GM12864 (cell line): ENCODE results near the gene PEPD.

ENCODE experiments used
- DNase-seq: peaks from one replicate; pipeline ENCODE4 v3.0.0-alpha.2; 2011; ENCODE audit warnings: low read depth
- H3K4me3 ChIP-seq: 2 replicates; pipeline ENCODE4 v1.5.1; 2011; ENCODE audit warnings: mild to moderate bottlenecking, low read depth, low read length, control low read depth
- TF ChIP-seq, protein P1 (sequence below): IDR thresholded peaks from 2 replicates; pipeline ENCODE4 v1.5.1; 2011; ENCODE audit warnings: low read depth, mild to moderate bottlenecking, moderate library complexity, low read length, control low read depth, inconsistent platforms; ENCODE audit errors: missing control alignments

PEPD gene

DNA sequence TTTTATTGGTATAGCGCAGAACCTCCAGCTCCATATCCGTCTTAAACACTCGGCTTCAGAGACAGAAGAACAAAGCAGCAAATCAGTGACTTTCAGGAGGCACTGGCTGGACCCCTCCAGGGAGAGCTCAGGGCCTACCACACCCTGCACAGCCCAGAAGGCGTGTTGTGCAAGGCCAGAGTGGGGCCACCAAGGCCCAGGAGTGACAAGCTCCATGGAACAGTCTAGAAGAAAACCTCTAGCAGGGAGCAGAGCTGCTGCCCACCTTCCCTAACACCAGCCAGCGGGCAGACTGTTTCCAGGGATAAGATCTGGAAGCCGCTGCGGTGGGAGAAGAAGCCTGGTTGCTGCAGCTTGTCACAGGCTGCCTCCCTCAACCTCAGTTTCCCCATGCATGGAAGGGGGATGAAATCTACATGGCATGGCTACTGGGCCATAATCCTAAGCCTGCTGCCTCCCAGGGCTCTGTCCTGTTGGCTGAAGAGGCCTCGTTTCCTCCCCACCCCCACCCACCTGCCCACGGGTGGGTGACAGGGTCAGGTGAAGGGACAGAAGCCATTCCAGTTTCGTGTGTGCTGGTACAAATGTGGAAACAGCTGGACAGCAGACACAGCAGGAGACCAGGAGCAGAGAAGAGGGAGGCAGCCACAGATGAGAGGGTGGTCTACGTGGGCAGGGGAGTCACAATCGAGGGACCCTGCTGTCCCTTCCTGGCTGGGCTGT is 57.4 kb downstream of the PEPD start:
- H3K4me3 ChIP-seq = no peak overlapping the region
- TF ChIP-seq, protein P1, sequence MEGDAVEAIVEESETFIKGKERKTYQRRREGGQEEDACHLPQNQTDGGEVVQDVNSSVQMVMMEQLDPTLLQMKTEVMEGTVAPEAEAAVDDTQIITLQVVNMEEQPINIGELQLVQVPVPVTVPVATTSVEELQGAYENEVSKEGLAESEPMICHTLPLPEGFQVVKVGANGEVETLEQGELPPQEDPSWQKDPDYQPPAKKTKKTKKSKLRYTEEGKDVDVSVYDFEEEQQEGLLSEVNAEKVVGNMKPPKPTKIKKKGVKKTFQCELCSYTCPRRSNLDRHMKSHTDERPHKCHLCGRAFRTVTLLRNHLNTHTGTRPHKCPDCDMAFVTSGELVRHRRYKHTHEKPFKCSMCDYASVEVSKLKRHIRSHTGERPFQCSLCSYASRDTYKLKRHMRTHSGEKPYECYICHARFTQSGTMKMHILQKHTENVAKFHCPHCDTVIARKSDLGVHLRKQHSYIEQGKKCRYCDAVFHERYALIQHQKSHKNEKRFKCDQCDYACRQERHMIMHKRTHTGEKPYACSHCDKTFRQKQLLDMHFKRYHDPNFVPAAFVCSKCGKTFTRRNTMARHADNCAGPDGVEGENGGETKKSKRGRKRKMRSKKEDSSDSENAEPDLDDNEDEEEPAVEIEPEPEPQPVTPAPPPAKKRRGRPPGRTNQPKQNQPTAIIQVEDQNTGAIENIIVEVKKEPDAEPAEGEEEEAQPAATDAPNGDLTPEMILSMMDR = no peak
- no peak for DNase-seq

DNA sequence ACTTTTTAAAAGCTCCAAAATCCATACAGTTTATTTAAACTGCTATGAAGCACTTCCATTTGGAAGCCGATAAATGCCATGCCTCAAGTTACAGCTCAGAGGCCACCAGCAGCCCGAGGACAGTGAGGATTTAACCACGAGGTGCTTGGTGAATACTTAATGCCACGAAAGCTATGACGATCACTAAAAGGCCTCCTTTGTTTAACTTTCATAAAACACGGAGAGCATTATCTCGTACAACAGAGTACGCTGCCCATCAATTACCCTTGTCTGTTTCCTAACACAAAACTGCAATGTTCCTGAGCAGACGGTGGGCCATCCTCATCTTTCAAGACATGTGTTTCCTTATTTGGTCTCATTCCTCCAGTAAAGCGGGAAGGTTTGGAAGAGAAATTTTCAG is 58.4 kb downstream of the PEPD start:
- no peak for DNase-seq
- TF ChIP-seq, protein P1 = no peak
- H3K4me3 ChIP-seq = no peak overlapping the region

DNA sequence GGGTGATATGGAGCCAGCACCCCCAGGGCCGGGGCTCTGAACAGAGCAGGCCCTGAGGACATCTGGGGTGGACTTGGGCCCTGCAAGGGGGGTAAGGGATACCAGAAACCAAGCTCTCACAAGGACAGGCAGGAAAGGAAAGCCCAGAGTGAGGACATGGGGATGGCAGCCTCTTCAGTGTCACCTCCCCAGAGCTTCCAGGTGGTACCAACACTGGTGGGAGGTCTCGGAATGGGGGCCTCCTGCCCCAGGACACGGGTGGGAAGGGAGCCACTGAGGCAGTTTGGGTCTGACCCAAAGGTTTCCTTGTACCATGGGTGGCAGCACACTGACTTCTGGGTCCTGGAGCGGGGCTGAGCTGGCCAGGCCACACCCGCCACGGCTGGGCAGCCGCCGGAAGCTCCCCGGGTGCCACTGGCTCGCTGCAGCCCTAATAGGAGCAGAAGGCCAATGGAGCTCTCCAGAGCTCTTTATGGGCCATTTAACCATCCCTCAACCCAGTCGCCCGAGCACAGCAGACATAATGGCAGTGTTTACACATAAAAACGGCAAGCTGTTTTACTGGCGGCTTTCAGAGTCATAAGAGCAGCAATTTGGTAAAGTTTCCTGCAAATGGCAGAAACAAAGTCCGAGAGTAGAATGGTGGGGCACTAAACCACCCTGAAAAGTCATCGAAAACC is 59.3 kb downstream of the PEPD start:
- TF ChIP-seq, protein P1 = no peak
- H3K4me3 ChIP-seq = no peak overlapping the region
- no peak for DNase-seq

- no peak for DNase-seq
- H3K4me3 ChIP-seq = no peak overlapping the region
- TF ChIP-seq, protein P1 = no peak
Measured at GRCh38 chr19:33461256-33462111, 60.1 kb downstream of the PEPD start.

GRCh38 chr19:33460221-33460908 is 61.2 kb downstream of the PEPD start:
- no peak for DNase-seq
- H3K4me3 ChIP-seq = no peak overlapping the region
- TF ChIP-seq, protein P1 = no peak

- TF ChIP-seq, protein P1 = no peak
- H3K4me3 ChIP-seq = no peak overlapping the region
- no peak for DNase-seq
Measured at GRCh38 chr19:33459222-33460090, 62.1 kb downstream of the PEPD start.
